ENCODE results near the gene CSH2.
"Not testable (repeated sequence)": the region's sequence is repeated elsewhere in the genome, so short reads cannot be mapped to it uniquely, and the experiment has no call there.

DNA sequence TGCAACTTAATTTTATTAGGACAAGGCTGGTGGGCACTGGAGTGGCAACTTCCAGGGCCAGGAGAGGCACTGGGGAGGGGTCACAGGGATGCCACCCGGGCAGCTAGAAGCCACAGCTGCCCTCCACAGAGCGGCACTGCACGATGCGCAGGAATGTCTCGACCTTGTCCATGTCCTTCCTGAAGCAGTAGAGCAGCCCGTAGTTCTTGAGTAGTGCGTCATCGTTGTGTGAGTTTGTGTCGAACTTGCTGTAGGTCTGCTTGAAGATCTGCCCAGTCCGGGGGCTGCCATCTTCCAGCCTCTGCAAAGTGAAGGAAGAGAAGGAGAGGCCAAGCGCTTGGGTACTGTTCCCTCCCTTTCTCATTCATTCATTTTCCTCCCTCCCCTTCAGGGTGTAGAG, 43.7 kb upstream of the CSH2 start:
- TF ChIP-seq, protein P1, sequence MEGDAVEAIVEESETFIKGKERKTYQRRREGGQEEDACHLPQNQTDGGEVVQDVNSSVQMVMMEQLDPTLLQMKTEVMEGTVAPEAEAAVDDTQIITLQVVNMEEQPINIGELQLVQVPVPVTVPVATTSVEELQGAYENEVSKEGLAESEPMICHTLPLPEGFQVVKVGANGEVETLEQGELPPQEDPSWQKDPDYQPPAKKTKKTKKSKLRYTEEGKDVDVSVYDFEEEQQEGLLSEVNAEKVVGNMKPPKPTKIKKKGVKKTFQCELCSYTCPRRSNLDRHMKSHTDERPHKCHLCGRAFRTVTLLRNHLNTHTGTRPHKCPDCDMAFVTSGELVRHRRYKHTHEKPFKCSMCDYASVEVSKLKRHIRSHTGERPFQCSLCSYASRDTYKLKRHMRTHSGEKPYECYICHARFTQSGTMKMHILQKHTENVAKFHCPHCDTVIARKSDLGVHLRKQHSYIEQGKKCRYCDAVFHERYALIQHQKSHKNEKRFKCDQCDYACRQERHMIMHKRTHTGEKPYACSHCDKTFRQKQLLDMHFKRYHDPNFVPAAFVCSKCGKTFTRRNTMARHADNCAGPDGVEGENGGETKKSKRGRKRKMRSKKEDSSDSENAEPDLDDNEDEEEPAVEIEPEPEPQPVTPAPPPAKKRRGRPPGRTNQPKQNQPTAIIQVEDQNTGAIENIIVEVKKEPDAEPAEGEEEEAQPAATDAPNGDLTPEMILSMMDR (conservative IDR thresholded peaks at IDR 0.05; ENCODE audit: low read depth, low read length), result not testable (repeated sequence)
- TF ChIP-seq EZH2 (IDR thresholded peaks at IDR 0.05; ENCODE audit: borderline replicate concordance, low read depth, low read length, poor library complexity, severe bottlenecking), result not testable (repeated sequence)
